Activated CD4-positive, alpha-beta T cell treated with anti-CD3 and anti-CD28 coated beads for 1 hour (primary cell): ENCODE data around the gene MKNK1.

Experiments used
- DNase-seq: peaks from one replicate; pipeline ENCODE4 v3.0.0-alpha.2; 2020

The MKNK1 gene

DNA sequence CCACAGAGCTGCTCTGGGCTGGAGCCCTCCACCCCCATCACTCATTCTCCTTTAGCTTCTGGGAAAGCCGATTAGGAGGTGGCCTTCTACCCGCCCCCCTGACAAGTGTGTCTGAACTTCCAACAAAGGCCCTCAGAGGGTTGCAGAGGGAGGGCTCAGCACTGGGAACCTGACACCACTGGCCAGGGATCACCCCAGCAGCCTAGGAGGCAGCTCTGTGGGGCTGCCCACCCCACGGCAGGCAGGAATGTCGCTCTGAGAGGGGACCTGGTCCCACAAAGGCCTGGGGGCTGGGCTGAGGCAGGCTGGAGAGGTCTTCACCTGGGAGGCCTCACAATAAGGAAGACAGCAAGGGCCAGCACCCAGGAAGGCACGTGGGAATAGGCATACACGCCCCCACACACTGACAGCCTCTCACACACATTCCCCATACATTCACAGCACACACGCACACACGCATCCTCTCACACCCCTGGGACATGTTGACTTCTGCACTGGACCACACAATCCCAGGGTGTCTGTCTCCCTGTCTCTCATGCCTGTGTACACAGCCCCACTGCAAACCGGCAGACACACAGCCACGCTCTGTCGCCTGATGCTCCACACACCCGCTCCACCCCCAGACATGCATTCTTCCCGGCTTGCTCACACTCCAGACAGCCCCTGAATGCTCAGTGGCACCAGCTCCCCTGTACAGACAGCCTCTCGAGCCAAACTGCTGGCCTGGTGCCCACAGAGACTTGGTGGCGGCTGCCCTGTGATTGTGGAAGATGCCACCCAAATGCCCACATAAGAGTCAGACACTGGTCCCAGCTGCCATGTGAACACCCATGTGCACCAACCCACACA lies 83.8 kb downstream of the MKNK1 start:
- DNase-seq, result no peak

DNA sequence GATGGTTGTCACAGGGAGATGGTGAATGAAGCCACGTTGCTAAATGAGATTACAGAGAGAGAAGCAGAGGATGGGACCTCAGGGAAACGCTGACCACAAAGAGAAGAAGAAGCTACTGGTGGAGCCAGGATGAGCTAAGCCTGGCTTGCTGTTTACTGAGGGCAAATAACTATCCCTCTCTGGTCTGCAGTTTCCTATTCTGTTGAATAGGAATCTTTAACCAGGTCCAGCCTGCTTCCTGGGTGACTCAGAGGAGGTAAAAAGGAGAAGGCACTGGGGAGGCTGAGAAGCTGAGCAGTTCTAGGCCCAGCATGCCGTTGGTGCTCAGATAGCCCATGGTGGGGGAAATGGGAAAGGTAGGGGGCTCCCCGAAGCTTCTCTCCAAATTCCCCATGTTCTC lies 84.9 kb downstream of the MKNK1 start:
- no peak for DNase-seq

DNA sequence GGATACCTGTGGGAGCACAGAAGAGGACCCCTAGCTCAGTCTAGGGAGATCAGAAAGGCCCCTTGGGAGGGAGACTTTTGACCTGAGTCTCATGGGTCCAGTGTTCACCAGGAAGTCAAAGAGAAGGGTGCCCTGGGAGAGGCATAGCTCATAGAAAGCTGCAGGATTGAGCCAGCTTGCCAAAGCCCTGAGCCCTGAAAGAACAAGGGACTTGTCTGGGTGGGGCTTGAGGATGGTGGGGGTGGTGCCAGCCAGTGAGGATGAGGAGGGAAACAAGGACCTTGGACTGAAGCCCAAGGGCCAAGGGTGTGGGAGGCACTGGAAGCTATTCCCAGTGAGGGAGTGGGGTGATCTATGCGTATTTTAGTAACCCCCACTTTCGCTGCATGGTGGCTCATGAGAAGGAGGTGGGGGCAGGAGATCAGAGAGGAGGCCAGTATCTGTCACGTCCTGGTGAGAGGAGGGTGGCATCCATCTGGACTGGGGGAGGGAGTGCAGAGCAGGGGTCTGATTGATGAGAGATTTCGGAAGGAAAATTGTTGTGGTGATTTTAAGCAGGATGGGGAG lies 86.1 kb downstream of the MKNK1 start:
- no peak for DNase-seq

DNA sequence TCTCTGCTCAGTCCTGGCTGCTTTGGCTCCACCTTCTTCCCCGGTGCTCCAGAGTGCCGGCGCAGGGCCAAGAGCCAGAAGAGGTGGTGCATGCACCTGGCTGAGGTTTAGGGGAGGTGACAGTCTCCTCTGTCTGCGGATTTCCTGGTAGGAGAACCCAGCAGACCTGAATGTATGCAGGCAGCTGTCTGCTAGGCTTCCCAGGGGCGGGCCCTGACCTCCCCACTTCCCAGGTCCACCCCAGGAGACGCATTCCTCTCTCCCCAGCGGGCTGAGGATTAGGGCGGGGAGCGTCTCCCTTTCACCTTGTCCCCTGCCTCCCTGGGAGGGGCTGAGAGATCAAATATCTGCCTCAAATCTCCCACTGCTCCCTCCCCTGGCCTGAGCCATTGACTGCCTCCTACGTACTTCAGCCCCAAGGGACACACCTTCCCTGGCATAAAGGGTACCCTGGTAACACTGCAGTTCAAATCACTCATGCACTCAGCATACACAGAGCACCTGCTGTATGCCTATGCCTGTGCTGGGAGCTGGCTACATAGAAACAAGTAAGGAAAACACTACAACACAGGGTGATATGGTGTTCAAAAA lies 87.0 kb downstream of the MKNK1 start:
- no peak for DNase-seq

- no peak for DNase-seq
Measured at GRCh38 chr1:46516200-46516950, 87.7 kb downstream of the MKNK1 start.

GRCh38 chr1:46515576-46515975 lies 88.5 kb downstream of the MKNK1 start:
- DNase-seq, result no peak

GRCh38 chr1:46513536-46513935 lies 90.5 kb downstream of the MKNK1 start:
- DNase-seq, result no peak

DNA sequence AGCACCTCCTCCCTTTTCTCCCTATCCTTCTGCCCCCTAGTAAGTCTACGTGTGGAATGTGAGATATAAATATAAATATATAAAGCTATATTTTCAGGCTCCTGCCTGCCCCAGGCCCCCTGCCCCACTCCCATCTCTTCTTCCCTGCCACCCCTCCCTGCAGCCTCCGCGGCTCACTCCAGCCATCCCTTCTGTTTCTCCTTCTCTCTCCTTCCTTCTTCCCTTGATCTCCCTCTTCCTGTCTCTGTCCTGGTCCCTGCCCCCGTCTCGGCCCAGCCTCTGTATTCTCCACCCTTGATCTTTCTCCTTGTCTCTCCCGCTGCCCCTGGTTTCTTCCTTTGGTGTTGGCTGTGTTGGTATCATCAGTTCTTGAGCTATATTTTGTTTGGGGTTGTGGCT lies 91.3 kb downstream of the MKNK1 start:
- DNase-seq, result no peak

DNA sequence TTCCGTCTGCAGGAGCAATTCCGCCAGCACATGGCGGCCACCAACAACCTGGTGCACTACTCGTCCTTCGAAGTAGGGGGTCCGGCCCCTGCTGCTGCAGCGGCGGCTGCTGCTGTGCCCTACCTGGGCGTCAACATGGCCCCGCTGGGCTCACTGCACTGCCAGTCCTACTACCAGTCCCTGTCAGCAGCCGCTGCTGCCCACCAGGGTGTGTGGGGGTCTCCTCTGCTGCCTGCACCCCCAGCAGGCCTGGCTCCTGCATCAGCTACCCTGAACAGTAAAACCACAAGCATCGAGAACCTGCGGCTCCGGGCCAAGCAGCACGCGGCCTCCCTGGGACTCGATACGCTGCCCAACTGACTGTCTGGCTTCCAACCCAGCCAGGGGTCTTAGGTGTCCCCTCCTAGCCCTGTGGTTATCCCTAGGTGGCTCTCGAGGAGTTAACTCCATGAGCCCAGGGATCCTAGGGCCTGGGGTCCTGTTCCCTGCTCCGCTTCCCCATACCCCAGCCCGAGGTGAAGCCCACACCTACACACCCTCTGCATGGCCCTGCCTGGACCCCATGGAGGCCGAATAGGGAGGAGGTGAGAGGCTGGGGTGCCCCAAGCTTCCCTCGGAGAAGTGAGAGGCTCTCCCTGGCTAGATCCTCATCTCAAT lies 91.8 kb downstream of the MKNK1 start:
- no peak for DNase-seq

GRCh38 chr1:46510998-46511365 lies 93.1 kb downstream of the MKNK1 start:
- no peak for DNase-seq

GRCh38 chr1:46510341-46510997 lies 93.6 kb downstream of the MKNK1 start:
- DNase-seq, result no peak

DNA sequence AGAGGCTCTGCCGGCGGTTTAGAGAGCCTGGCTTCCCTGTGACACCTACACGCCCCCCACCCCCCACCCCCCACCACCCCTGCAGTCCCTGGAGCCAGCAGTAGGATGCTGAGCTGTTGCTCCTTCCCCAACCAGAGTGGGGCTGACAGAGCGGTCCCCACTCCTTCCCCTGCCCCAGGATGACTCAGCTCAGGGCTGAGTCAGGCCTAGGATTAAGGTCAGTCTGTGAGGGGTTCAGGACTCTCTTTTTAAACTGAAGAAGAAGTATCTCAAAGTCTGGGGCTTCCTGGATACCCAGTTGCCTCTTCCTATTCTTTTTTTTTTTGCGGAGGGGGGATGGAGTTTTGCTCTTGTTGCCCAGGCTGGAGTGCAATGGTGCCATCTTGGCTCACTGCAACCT lies 95.3 kb downstream of the MKNK1 start:
- no peak for DNase-seq
